AG09309 (cell line): ENCODE measurements around the gene OR3A2.
"Not testable (repeated sequence)": the region's sequence is repeated elsewhere in the genome, so short reads cannot be mapped to it uniquely, and the experiment has no call there.

Experiments
- DNase-seq: peaks from one replicate; pipeline ENCODE4 v3.0.0-alpha.2; 2010; ENCODE audit warnings: low read depth
- H3K4me3 ChIP-seq: 2 replicates; pipeline ENCODE4 v1.5.1; 2011; ENCODE audit warnings: mild to moderate bottlenecking, low read depth, low read length, moderate library complexity; ENCODE audit not compliant: control insufficient read depth
- CTCF ChIP-seq: IDR thresholded peaks from 2 replicates; pipeline ENCODE4 v1.5.1; 2011; ENCODE audit warnings: mild to moderate bottlenecking, low read depth, low read length, inconsistent platforms; ENCODE audit not compliant: insufficient read depth, control insufficient read depth; ENCODE audit errors: missing control alignments

The OR3A2 gene

GRCh38 chr17:3335876-3336275 lies 50.2 kb downstream of the OR3A2 start:
- TF ChIP-seq CTCF: no peak
- H3K4me3 ChIP-seq: no peak overlapping the region
- no peak for DNase-seq

GRCh38 chr17:3318336-3318735 lies 67.8 kb downstream of the OR3A2 start:
- DNase-seq: no peak
- TF ChIP-seq CTCF: no peak

GRCh38 chr17:3316836-3317235 lies 69.3 kb downstream of the OR3A2 start:
- TF ChIP-seq CTCF: no peak
- DNase-seq: no peak
- H3K4me3 ChIP-seq: no peak overlapping the region

More at GRCh38 chr17:3318336-3318735, 67.8 kb downstream of the OR3A2 start:
- H3K4me3 ChIP-seq: no peak overlapping the region

DNA sequence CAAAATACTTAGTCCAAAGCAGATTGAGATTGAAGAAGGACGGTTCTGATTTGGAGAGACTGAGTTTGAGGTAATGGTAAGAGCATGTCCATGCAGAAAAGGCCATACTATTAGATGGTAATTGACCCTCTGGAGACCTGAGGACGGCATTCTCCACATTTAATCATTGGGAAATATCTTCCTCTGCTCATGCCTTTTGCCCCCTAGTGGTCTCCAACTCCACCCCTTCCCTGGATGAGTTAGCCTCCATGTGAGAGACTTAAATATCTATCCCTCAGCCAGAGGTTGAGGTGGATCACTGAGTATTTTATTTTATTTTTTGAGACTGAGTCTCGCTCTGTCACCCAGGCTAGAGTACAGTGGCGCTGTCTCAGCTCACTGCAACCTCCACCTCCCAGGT lies 77.5 kb downstream of the OR3A2 start:
- no peak overlapping the region for H3K4me3 ChIP-seq
- TF ChIP-seq CTCF: no peak
- DNase-seq: no peak

GRCh38 chr17:3298260-3298659 lies 87.8 kb downstream of the OR3A2 start, which contains the start of gene OR3A1:
Gene OR3A1 (minus strand): TSS chr17:3298360. CDS start chr17:3292582, 5,778 bp downstream.
- TF ChIP-seq CTCF: no peak
- DNase-seq: no peak
- H3K4me3 ChIP-seq: no peak within 1 kb of the TSS

DNA sequence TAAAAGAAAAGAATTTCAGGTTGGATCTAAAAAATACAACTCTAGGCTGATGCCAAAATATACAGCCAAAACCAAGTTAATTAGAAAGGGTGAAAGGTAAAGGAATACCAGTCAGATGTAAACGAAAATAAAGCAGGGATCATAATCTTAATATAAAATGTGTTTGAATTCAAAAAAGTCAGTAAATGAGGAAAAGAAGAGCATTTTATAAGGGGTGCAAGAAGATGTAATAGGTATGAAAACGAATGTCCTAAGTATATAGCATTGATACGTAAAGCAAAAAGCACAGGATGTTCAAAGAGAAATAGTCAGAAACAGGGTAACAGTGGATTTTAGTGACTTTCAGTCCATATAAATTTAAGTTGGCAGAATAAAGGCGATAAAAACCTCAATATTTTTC lies 90.5 kb downstream of the OR3A2 start:
- no peak for DNase-seq
- H3K4me3 ChIP-seq: no peak overlapping the region
- TF ChIP-seq CTCF: no peak

DNA sequence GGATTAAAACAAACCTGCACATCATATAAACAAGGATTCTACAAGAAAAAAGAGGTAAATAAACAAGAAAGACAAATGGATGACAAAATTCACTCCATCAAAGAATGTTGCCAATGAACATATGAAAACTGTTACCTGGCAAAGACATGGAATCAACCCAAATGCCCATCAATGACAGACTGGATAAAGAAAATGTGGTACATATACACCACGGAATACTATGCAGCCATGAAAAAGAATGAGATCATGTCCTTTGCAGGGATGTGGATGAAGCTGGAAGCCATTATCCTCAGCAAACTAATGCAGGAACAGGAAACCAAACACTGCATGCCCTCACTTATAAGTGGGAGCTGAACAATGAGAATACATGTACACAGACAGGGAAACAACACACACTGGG lies 92.6 kb downstream of the OR3A2 start:
- H3K4me3 ChIP-seq, DNase-seq: not testable (repeated sequence)
